Endothelial cell (in vitro differentiated cells): Measurements from ENCODE around the gene FTCDNL1. TPM values are rescaled to one million over a fixed set of nuclear protein-coding genes. Genes with fewer than 3 reads are reported as not detected.

ENCODE experiments used
- DNase-seq: peaks from one replicate; pipeline ENCODE4 v3.0.0; 2021; ENCODE audit warnings: low spot score
- H3K27ac Mint-ChIP-seq: one replicate; pipeline ENCODE4 v1.8.0; 2021; ENCODE audit warnings: mixed read lengths, inconsistent platforms; ENCODE audit not compliant: unreplicated experiment
- H3K27me3 Mint-ChIP-seq: one replicate; pipeline ENCODE4 v1.8.0; 2021; ENCODE audit warnings: mild to moderate bottlenecking, moderate library complexity, mixed read lengths, inconsistent platforms; ENCODE audit not compliant: unreplicated experiment
- H3K36me3 Mint-ChIP-seq: one replicate; pipeline ENCODE4 v1.8.0; 2021; ENCODE audit warnings: mild to moderate bottlenecking, low read depth, mixed read lengths, inconsistent platforms; ENCODE audit not compliant: unreplicated experiment
- H3K4me1 Mint-ChIP-seq: one replicate; pipeline ENCODE4 v1.8.0; 2021; ENCODE audit warnings: mild to moderate bottlenecking, mixed read lengths, inconsistent platforms; ENCODE audit not compliant: unreplicated experiment
- H3K4me3 Mint-ChIP-seq: one replicate; pipeline ENCODE4 v1.8.0; 2021; ENCODE audit warnings: mild to moderate bottlenecking, mixed read lengths, inconsistent platforms; ENCODE audit not compliant: unreplicated experiment
- H3K9me3 Mint-ChIP-seq: one replicate; pipeline ENCODE4 v1.8.0; 2021; ENCODE audit warnings: mixed read lengths, inconsistent platforms; ENCODE audit not compliant: unreplicated experiment
- CTCF ChIP-seq: fragments of 200-600 bp; sonication (generic); IDR thresholded peaks from one replicate; pipeline ENCODE4 v1.5.0; 2021; ENCODE audit warnings: antibody characterized with exemption; ENCODE audit not compliant: unreplicated experiment
- total RNA-seq: library from RNA; stranded (reverse); fragmentation: NEBNext Ultra II Directional; extraction: Animal tissue kit (Norgen Biotek cat#: 25700); gene quantifications from one replicate; pipeline ENCODE4 v1.2.1, GENCODE V29; 2021; ENCODE audit not compliant: unreplicated experiment

The FTCDNL1 gene
- total RNA-seq, 1 donor from 2014 or later = 1.0 TPM

- no peak overlapping the region for H3K27ac Mint-ChIP-seq
- peaks cover 6% of the 10 kb centered on the region for H3K4me1 Mint-ChIP-seq
- DNase-seq = no peak
- H3K9me3 Mint-ChIP-seq = no peaks in the 10 kb centered on the region
- H3K27me3 Mint-ChIP-seq = peaks cover 1% of the 10 kb centered on the region
- H3K4me3 Mint-ChIP-seq = no peak overlapping the region
- H3K36me3 Mint-ChIP-seq = no peaks in the 10 kb centered on the region
- no peak for TF ChIP-seq CTCF
These were observed 58.6 kb downstream of the FTCDNL1 start for GRCh38 chr2:199792381-199792780.

GRCh38 chr2:199791326-199791725 is 59.7 kb downstream of the FTCDNL1 start:
- no peaks in the 10 kb centered on the region for H3K36me3 Mint-ChIP-seq
- DNase-seq = no peak
- no peak overlapping the region for H3K4me3 Mint-ChIP-seq
- peaks cover 5% of the 10 kb centered on the region for H3K4me1 Mint-ChIP-seq
- no peak overlapping the region for H3K27ac Mint-ChIP-seq
- H3K27me3 Mint-ChIP-seq = peaks cover 1% of the 10 kb centered on the region
- TF ChIP-seq CTCF = no peak
- no peaks in the 10 kb centered on the region for H3K9me3 Mint-ChIP-seq

- Mint-ChIP-seq H3K4me3 (no peak overlapping the region), H3K27ac (no peak overlapping the region), H3K4me1 (no peaks in the 10 kb centered on the region), H3K27me3 (no peaks in the 10 kb centered on the region), H3K9me3 (no peaks in the 10 kb centered on the region), H3K36me3 (peaks cover 9% of the 10 kb centered on the region)
- DNase-seq = no peak
- no peak for TF ChIP-seq CTCF
These were observed 66.5 kb downstream of the FTCDNL1 start for GRCh38 chr2:199784512-199784911.

GRCh38 chr2:199779589-199779988 is 71.4 kb downstream of the FTCDNL1 start:
- Mint-ChIP-seq H3K9me3 (no peaks in the 10 kb centered on the region), H3K27ac (no peak overlapping the region), H3K4me3 (no peak overlapping the region), H3K36me3 (peaks cover 9% of the 10 kb centered on the region), H3K4me1 (peaks cover 7% of the 10 kb centered on the region), H3K27me3 (no peaks in the 10 kb centered on the region)
- no peak for DNase-seq
- no peak for TF ChIP-seq CTCF

GRCh38 chr2:199778655-199779054 is 72.3 kb downstream of the FTCDNL1 start:
- Mint-ChIP-seq H3K9me3 (no peaks in the 10 kb centered on the region), H3K36me3 (peaks cover 9% of the 10 kb centered on the region), H3K4me3 (no peak overlapping the region), H3K27ac (no peak overlapping the region), H3K4me1 (peaks cover 7% of the 10 kb centered on the region), H3K27me3 (no peaks in the 10 kb centered on the region)
- no peak for DNase-seq
- no peak for TF ChIP-seq CTCF
